GM21737 (cell line): ENCODE measurements around the gene CARD14.
"Not testable (repeated sequence)": the region's sequence is repeated elsewhere in the genome, so short reads cannot be mapped to it uniquely, and the experiment has no call there.

Experiments
- ATAC-seq: cut with Tn5 transposase; IDR thresholded peaks from one replicate; pipeline ENCODE4 v1.9.1; 2021; ENCODE audit warnings: mild to moderate bottlenecking, moderate library complexity; ENCODE audit not compliant: unreplicated experiment

CARD14 gene

GRCh38 chr17:80147035-80147822, 22.6 kb upstream of the CARD14 start, which contains the start of gene EIF4A3:
Gene EIF4A3 (minus strand): TSS chr17:80147128. CDS start chr17:80146961, 167 bp downstream.
- ATAC-seq, result peak; percentile 81

GRCh38 chr17:80151333-80151732, 18.5 kb upstream of the CARD14 start:
- ATAC-seq, result no peak

DNA sequence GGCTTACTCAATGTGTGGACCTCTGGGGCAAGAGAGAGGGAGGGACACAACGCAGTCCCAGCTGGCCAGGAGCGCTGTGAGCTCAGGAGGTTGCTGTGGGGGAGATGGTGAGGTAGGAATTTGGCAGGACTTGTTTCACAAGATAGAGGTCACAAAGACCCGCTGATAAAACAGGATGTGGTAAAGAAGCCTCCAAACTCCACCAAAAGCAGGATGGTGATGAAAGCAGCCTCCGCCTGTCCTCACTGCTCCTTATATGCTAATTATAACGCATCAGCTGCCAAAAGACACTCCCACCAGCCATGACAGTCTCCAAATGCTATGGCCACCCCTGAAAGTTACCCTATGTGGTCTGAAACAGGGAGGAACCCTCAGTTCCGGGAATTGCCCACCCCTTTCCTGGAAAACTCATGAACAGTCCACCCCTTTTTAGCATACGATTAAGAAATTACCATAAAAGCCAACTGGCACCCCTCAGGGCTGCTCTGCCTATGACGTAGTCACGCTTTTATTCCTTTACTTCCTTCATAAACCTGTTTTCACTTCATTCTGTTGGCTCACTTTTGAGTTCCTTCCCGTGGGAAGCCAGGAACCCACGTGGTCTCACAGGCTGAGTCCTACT, 17.6 kb upstream of the CARD14 start:
- no peak for ATAC-seq

GRCh38 chr17:80153004-80153403, 16.8 kb upstream of the CARD14 start:
- peak; percentile 65 for ATAC-seq

DNA sequence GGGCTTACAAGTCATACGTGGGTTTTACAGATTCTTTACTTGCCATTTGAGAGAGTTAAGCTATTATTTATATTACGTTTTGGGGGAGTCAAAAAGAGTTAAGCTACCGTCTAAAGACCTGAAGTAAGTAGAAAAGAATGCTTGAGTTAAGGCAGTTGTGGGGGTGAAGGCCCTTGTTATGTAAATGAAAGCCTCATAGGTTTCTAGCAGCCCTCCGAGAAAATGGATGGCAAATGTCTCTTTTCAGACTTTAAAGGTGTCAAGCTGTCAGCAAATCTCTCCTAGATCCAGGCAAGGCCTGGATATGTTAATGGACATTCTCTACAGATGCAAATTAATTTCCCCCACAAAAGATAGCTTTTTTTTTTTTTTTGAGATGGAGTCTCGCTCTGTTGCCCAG, 15.7 kb upstream of the CARD14 start:
- no peak for ATAC-seq

DNA sequence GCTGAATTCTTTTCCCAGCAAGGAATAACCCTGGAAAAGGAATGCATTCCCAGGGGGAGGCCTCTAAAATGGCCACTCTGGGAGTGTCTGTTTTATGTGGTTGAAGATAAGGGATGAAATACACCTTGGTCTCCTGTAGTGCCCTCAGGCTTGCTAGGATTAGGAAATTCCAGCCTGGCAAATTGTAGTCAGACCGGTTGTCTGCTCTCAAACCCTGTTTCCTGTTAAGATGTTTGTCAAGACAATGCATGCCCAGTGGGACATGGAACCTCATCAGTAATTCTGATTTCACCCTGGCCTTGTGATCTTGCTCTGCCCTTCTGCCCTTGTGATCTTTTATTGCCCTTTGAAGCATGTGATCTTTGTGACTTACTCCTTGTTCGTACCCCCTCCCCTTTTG, 14.2 kb upstream of the CARD14 start:
- not testable (repeated sequence) for ATAC-seq

DNA sequence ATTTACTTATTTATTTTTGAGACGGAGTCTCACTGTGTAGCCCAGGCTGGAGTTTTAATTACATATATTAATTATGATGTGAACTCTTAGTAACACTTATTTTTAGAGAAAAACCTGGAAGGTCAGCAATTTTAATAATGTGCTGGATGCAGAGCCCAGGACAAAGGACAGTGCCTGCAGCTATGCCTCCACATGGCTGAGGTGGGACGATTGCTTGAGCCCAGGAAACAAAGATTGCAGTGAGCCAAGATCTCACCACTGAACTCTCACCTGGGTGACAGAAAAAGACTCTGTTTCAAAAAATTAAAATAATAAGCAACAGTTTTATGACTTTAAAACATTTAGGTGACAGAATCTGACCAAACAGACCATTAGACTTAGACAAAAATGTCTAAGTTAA, 11.0 kb upstream of the CARD14 start:
- ATAC-seq, result no peak

DNA sequence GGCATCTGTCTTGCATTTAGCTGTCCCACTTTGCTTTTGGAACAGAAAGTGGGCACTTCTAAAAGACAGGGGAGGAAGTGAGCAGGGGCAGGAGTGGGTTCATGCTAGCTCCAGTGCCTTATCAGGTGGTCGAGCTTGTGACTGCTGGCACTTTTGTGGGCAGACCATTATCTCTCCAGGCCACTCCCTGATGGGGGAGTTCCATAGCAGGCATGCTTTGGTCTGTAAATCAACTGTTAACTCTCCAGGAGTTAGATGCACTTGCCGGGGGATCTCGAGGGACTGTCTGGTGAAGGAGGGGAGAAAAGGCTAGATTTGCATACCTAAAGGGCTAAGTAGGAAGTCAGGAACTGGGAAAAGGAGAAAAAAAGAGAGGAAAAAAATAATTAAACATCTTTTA, 9.3 kb upstream of the CARD14 start:
- no peak for ATAC-seq

DNA sequence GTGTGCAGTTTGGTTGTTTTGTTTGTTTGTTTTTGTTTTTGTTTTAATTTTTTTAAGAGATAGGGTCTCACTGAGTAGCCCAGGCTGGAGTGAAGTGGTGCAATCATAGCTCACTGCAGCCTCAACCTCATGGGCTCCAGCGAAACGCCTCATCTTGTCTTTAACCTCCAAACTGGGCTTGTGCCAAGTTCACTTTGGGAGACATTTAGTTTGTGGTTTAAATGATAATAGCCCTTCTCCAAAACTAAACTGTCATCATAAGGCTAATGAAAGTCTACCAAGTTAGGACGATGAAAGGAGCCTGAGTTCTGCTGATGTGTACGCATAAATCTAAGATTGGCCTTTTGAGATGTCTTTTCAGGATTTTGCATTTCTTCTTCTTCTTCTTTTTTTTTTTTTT, 6.5 kb upstream of the CARD14 start:
- ATAC-seq, result no peak

GRCh38 chr17:80164185-80164584, 5.6 kb upstream of the CARD14 start:
- ATAC-seq, result no peak

GRCh38 chr17:80166446-80166845, 3.4 kb upstream of the CARD14 start:
- no peak for ATAC-seq

- no peak for ATAC-seq
Measured at GRCh38 chr17:80168371-80168770, 1.5 kb upstream of the CARD14 start.

DNA sequence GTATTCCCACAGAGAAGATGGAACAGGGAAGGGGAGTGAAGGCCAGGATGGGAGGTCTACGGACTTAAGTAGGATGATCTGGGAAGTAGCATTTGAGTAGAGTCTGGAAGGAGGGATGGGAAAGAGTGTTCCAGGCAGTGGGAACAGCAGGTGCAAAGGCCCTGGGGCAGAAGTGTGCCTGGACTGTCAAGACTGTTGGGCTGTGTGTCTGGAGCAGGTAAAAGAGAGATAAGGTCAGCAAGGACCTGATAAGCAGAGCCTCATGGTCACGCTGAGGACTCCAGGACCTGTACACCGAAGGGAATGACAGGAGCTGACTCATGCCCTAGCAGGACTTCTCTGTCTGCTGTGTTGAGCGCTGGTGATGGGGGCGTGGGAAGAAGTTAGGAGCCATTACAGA, 723 bp upstream of the CARD14 start:
- no peak for ATAC-seq

- ATAC-seq, result no peak
Measured at GRCh38 chr17:80171681-80172080, 1.9 kb downstream of the CARD14 start.

- ATAC-seq, result no peak
Measured at GRCh38 chr17:80173126-80173525, 3.3 kb downstream of the CARD14 start.

- no peak for ATAC-seq
Measured at GRCh38 chr17:80173916-80174315, 4.1 kb downstream of the CARD14 start.

- ATAC-seq, result no peak
Measured at GRCh38 chr17:80176757-80177156, 6.9 kb downstream of the CARD14 start.

- no peak for ATAC-seq
Measured at GRCh38 chr17:80177986-80178595, 8.3 kb downstream of the CARD14 start.

GRCh38 chr17:80180192-80180591, 10.4 kb downstream of the CARD14 start:
- no peak for ATAC-seq

DNA sequence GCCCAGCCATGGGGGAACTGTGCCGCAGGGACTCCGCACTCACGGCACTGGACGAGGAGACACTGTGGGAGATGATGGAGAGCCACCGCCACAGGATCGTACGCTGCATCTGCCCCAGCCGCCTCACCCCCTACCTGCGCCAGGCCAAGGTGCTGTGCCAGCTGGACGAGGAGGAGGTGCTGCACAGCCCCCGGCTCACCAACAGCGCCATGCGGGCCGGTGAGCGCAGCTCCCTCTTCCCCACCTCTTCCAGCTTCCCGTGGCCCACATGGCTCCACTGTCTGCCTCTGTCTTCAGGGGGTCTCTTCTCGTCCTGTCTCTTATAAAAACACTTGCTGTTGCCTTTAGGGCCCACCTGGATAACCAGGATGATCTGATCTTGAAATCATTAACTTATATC, 11.6 kb downstream of the CARD14 start:
- ATAC-seq, result no peak

DNA sequence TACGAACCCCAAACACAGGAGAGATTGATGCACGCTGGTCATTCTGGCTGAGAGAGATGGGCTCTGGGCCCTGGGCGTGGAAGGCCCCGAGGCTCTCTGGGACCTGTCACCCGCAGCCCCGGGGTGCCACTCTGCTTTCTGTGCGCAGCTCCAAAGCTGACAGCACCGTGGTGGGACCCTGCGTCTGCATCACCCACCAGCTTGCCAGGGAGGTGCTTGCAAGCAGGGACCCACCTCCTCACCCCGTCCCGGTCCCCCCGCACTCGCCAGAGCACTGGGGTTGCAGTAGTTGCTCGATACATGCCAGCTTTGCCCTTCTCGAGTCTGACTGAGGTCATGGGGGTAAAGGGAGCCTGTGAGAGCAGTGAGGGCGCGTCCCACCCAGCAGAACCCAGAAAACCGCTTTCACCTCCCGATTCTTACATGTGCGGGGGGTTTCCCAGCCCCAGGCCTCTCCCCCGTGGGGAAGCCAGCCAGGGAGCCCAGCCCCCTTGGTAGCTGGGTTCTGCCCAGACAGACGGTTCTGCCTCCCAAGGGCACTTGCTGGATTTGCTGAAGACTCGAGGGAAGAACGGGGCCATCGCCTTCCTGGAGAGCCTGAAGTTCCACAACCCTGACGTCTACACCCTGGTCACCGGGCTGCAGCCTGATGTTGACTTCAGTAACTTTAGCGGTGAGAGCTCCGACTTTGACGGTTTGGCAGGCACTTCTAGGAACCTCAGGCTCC, 12.5 kb downstream of the CARD14 start:
- no peak for ATAC-seq
